Activated CD4-positive, CD25-positive, alpha-beta regulatory T cell treated with anti-CD3 and anti-CD28 coated beads, Interleukin-2, amount 50 U/mL, for 24 hours (primary cell): Measurements from ENCODE around the gene FLNB.
"Not testable (repeated sequence)": the region's sequence is repeated elsewhere in the genome, so short reads cannot be mapped to it uniquely, and the experiment has no call there.

ENCODE experiments used
- ATAC-seq, 2 donors: fragments of 150-1000 bp; cut with Tn5 transposase; one replicate each; pipeline ENCODE4 v1.10.0; 2021; ENCODE audit warnings: mild to moderate bottlenecking in 1 of 2, moderate library complexity in 1 of 2

The FLNB gene

GRCh38 chr3:58055314-58055713 lies 47.1 kb downstream of the FLNB start:
- ATAC-seq: no peak

- not testable (repeated sequence) for ATAC-seq
These were observed 47.7 kb downstream of the FLNB start for GRCh38 chr3:58055891-58056290.

DNA sequence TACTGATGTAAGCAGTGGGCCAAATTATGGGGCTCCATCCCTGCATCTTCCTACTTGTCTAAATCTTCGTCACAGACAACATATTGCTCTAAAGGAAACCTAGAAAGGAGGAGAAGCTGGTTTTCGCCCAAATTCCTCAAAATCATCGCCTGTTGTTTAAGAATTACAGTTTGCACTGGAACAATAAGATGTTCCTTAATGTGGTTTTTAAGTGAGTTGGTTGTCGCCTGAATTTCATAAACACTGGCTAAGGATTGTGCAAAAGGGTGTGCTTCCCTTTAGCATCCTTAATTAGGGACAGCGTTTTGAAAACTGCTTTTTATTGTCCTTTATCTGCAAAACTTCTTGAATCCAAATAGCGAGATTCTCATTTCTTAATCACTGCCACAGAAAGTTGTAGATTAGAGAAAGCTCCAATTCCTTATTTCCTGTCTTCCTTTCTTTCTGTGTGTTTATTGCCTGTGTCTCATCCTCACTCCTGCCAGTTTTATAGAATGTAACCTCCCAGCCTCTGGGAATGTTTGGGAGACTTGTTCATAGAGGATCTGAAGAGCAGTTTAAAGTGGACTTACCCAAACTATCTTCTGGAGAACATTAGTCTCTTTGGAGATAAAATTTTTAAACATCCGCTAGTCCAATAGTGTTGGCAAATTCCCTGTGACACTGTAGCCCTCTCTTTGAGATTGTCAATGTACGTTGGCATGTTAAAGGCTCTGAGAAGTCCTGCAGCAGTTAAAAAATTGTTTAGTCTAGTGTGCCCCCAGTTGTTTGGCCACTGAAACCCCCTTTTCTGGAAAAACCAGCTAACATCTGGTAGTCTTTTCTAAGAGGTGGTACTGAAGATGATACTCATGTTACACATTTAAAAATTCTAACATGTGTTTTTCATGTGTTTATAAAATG lies 50.4 kb downstream of the FLNB start:
- ATAC-seq: no peak

DNA sequence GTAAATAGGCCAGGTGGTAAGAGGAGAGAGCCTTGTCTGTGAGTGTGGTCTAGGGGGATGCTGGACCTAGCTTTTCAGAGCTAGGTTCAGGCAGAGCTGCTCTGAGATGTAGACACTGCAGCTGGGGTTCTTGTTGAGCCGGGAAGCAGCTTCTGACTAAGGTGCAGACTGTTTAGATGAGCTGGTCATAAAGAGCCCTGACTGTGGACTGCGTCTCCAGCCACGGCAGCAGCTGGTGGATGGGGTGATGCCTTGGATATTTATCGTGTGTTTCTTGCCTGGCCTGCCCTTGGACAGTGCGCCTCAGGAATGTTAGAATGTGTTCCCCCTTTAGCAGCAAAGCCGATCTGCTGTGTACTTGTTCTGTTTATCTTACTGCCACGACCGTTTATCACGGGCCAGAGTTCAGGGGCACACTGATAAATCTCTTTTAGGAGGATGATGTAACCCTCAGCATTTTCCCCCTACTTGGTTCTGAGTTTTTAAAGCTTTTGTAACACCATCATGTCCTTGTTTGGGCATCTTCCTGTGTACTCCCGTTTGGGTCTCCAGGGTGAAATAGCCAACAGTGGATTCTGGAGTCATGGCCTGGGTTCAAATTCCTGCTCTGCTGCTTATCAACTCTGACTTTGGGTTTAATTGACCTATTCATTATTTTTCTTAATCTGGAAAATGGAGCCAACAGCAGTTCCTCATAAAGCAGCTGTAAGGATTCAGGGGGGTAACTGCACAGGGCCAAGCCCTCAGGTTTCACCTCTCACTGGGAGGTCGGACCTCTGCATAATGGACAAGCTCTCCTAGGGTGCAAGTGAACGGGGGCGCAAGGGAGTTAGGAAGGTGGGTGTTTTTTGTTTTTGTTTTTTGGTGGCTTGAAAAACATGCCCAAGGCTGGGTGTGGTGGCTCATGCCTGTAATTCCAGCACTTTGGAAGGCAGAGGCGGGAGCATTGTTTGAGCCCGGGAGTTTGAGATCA lies 51.4 kb downstream of the FLNB start:
- no peak for ATAC-seq

- no peak for ATAC-seq
These were observed 54.2 kb downstream of the FLNB start for GRCh38 chr3:58062472-58062871.

- no peak for ATAC-seq
These were observed 55.0 kb downstream of the FLNB start for GRCh38 chr3:58063022-58063815.

DNA sequence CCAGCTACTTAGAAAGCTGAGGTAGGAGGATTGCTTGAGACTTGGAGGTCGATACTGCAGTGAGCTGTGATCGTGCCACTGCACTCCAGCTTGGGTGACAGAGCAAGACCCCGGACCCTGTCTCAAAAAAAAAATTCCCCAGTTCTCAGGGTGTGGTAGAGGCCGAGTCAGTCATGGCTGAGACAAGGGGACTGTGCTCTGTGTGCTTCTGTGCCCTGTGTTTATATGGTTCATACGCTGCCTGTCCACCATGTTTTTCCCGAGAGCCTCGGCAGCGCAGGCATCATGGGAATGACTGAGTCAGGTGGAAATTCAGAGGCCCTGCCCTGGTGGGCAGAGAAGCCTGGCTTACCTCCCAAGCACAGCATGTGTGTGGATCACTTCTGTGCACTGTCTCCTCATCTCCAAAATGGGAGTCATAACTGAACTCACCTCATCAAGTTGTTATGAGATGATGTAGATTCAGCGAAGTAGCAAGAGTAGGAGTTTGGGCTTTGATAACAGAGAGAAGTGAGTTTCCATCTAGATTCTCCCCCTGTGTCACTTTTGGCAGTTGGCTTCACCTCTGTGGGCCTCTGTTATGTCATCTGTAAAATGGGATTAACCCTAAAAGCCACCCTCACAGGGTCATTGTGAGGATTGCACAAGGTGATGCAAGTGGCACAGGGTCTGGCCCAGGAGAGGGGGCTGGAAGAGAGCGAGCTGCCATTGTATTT lies 56.9 kb downstream of the FLNB start:
- ATAC-seq: peak in 1 of 2 donors; percentile 59

- ATAC-seq: no peak
These were observed 57.5 kb downstream of the FLNB start for GRCh38 chr3:58065700-58066167.

- ATAC-seq: no peak
These were observed 58.6 kb downstream of the FLNB start for GRCh38 chr3:58066842-58067241.

GRCh38 chr3:58068122-58068809 lies 60.0 kb downstream of the FLNB start:
- ATAC-seq: no peak

DNA sequence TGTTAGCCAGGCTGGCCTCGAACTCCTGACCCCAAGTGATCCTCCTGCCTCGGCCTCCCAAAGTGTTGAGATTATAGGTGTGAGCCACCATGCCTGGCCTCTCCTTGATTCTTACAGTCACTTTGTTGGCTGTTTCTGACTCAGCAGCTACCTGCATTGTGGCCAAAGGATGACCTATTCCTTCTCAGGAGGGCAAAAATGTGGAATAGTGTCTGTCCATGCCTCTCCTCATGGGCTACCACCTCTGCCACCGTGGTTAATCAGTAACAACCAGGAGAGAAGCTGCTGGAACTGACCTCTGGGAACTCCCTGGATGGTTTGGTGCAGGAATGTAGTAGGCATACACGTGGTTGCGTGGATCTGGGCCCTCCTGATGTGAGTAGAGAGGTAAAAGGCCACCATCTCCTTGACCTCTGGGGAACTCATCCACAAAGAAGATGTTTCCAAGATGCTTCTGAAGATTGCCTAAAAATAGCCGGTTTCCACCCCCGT lies 63.3 kb downstream of the FLNB start:
- ATAC-seq: no peak

- ATAC-seq: no peak
These were observed 64.0 kb downstream of the FLNB start for GRCh38 chr3:58072052-58072762.

DNA sequence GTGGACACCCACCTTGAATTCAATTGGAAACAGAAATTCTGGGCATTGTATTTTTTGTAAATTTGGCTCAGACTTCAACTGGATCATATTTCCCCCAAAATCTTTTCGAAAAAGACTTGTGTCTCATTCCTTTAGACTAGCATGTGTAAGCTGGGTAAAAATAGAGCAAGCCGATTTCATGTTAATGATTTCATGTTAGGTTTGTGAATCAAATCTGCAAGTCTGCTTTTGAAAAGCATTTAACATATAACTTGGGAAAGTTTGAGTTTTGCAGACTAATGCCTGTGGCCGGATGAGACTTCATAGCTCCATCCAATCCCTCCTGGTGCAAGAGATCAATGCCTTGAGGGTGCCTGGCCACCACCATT lies 64.5 kb downstream of the FLNB start:
- ATAC-seq: no peak

DNA sequence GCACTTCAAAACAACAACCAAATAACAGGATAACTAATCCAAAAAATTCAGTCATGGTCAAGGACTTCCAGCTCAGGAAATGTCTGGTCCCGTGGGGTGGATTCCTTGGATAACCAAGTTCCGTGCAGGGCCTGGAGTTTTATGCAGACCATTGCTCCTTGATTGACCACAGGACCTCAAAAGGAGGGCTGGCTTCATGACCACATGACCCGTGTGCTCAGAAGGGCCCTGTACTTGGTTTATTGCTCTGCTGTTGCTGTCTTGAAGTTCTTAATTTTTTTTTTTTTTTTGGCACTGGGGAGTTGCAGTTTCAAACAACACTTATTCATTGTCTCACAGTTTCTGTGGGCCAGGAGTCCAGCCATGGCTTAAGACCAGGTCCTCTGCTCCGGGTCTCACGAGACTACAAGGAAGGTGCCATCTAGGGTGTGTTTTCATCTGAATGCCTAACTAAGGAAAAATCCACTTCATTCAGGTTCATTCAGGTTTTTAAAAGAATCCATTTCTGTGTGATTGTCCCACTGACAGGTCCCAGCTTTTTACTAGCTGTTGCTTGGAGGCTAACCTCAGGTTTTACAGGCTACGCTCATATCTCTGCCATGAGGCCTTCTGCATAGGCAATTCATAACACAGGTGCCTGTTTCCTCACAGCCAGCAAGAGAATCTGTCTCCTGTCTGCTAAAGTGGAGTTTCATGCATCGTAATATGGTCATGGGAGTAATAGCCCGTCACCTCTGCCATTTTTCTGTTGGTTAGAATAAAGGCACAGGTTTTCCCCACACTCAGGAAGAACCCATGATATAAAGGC lies 65.3 kb downstream of the FLNB start:
- no peak for ATAC-seq

DNA sequence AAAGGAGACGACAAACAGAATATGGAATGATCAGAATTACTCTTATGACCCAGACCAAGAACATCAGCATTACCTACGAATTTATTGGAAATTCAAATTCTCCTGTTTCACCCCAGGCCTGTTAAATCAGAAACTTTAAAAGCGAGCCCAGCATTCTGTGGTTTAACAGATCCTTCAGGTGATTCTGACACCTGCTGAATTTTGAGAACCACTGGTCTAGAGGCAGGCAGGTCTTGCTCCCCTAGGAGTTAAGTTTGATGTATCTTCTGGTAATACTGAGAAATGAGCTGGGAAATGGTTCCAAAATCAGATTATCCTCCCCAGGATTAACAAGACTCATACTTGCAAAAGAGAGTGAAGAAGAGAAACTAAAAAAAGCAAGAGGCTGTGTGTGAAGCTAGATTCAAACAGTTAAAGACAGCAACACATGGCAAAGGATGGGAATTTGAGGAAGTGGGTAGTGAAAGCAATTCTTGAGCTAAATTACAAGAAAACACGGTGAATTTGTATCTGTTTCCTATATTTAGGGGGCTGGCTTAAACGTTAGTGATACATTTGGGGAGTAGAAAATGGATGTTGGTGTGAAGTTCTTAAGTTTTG lies 66.0 kb downstream of the FLNB start:
- ATAC-seq: no peak

- ATAC-seq: peak; percentile 74 to 79
These were observed 66.8 kb downstream of the FLNB start for GRCh38 chr3:58074997-58075396.

DNA sequence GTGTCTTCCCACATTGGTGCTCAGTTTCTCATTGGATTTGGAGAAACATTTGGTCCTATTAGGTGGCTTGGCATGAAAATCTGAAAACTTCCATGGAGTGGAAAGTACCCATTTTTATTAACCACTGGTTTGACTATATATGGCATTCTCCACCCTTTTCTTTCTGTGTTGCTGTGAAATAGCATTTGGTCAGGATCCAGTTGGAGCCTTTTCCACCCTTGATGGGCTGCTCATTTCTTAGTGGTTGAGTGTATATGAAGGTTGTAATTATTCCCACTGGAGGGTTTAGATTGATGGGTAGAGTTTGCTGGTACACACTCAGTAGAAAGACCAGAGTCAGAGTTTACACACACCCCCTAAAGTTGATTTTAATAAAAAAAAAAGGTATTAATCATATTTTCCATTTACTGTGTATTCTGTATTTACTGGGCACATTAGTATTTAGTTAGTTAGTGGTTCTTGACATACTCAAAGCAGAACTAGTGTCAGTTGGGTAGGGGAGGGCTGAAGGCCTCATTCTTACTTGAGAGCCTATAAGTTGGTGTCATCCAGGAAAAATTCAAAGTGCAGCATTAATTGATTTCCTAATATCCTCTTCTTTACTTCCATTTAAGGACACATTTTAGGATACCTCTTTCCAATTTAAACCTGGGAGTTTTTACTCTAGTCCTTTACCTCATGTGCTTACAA lies 69.5 kb downstream of the FLNB start:
- ATAC-seq: peak; percentile 70 to 74

- no peak for ATAC-seq
These were observed 70.4 kb downstream of the FLNB start for GRCh38 chr3:58078610-58079009.
